HAP-1 (cell line): Measurements from ENCODE around the gene SELENOO.
"Not testable (repeated sequence)": the region's sequence is repeated elsewhere in the genome, so short reads cannot be mapped to it uniquely, and the experiment has no call there.

Experiments used
- DNase-seq, 2 experiments: peaks; one replicate each; pipeline ENCODE4 v3.0.0-alpha.2; 2016 to 2020; ENCODE audit warnings: low spot score in 2 of 2
- H3K27me3 ChIP-seq: fragments of 250-450 bp; sonication (Bioruptor Pico); 2 replicates; pipeline ENCODE4 v1.5.1; 2020; ENCODE audit warnings: low read depth, mild to moderate bottlenecking, moderate library complexity
- H3K36me3 ChIP-seq: fragments of 250-450 bp; sonication (Bioruptor Pico); replicated peaks from 2 replicates; pipeline ENCODE4 v1.5.1; 2020; ENCODE audit warnings: mild to moderate bottlenecking
- H3K4me1 ChIP-seq: fragments of 250-450 bp; sonication (Bioruptor Pico); 2 replicates; pipeline ENCODE4 v1.5.1; 2020; ENCODE audit warnings: mild to moderate bottlenecking
- H3K4me3 ChIP-seq: fragments of 250-450 bp; sonication (Bioruptor Pico); 2 replicates; pipeline ENCODE4 v1.5.1; 2020; ENCODE audit warnings: mild to moderate bottlenecking, moderate library complexity
- H3K9me3 ChIP-seq: fragments of 250-450 bp; sonication (Bioruptor Pico); 2 replicates; pipeline ENCODE4 v1.5.1; 2020; ENCODE audit warnings: mild to moderate bottlenecking, moderate library complexity
- in situ Hi-C: fragments of 300-500 bp; cut with MboI; formaldehyde crosslinking; loops from 3 replicates; pipeline ENCODE4 v1.14.3; 2020; ENCODE audit warnings: low sequenced_read_pairs, inconsistent platforms, mixed read lengths

The SELENOO gene

DNA sequence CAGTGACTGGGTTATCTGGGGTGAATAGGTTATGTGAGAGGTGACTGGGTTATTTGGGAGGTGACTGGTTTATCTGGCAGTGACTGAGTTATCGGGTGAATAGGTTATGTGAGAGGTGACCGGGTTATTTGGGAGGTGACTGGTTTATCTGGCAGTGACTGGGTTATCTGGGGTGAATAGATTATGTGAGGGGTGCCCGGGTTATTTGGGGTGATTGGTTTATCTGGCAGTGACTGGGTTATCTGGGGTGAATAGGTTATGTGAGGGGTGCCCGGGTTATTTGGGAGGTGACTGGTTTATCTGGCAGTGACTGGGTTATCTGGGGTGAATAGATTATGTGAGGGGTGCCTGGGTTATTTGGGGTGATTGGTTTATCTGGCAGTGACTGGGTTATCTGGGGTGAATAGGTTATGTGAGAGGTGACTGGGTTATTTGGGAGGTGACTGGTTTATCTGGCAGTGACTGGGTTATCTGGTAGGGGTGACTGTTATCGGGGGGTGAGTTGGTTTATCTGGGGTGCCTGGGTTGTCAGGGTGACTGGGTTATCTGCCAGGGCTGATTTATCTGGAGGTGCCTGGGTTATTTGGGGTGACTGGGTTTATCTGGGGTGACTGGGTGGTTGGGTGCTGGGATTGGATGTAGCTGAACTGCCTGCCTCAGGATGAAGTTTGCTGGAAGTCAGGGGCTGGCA is 32.2 kb upstream of the SELENOO start:
- H3K4me1 ChIP-seq, in situ Hi-C loops, H3K4me3 ChIP-seq: not testable (repeated sequence)

DNA sequence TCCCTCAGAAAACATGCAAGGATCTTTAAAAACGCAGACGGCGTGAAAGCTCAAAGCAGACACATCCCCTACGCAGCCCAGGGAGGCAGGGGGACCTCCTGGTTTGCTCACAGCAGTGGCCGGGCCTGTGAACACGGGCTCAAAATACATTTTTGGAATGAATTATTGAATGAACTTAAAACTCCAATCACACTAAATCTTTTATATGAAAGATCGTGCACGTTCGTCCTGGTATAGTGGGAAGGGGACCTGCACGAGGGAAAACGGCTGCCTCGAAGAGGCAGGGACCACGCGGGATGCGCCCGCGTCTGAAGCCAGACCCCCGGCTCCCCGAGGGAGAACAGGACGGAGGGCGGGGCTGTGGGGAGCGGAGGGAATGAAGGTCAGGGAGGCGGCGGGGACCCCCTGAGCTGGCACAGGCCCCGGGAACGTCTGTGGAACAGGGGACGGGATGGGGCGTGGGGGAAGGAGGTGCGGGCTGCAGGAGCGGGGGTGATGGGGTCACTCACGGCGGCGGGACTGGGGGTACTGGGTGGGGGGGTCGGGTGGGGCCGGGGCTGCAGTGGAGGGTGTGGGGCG is 31.5 kb upstream of the SELENOO start:
- in situ Hi-C loops, result no loop called here
- H3K27me3 ChIP-seq, result no peaks in the 10 kb centered on the region
- no peaks in the 10 kb centered on the region for H3K4me1 ChIP-seq
- no peak for DNase-seq
- no peaks in the 10 kb centered on the region; the same call in 1 of the 2 replicates for H3K9me3 ChIP-seq
- H3K4me3 ChIP-seq, result peak overlapping the region; percentile 23; the same call in 1 of the 2 replicates
- H3K36me3 ChIP-seq, result no peaks in the 10 kb centered on the region

More for the DNA sequence above, 32.2 kb upstream of the SELENOO start:
- not testable (repeated sequence) for H3K36me3 ChIP-seq, H3K27me3 ChIP-seq, DNase-seq, H3K9me3 ChIP-seq

DNA sequence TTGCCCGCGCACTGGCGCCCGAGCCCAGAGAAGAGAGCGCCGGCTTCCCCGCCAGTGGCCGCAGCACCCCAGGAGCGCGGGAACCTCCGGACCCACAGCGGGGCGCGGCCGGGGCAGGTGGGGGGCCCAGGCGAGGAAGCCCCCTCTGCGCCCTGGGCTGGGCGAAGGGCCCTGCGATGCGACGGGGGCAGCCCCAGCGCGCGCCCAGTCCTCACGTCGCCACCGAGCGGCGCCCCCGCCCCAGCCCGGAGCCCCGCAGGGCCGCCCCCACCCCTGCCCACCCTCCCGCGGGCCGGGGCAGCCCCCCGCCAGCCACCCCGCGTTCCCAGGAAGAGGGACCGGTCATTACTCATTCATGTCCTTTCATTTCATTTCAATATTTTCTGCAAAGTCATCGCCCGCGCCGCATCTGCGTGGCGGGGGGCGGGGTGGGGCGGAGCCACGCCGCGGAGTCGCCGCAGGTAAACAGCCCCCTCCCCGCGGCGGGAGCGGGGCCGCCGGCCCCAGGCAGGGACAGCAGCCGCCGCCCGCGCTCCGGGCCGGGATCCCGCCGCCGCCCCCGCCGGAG is 31.0 kb upstream of the SELENOO start:
- in situ Hi-C loops, result no loop called here
- no peaks in the 10 kb centered on the region for H3K27me3 ChIP-seq
- DNase-seq, result peak; percentile 28 to 63
- peak overlapping the region; percentile 23 for H3K4me3 ChIP-seq
- H3K9me3 ChIP-seq, result no peaks in the 10 kb centered on the region; the same call in 1 of the 2 replicates
- H3K4me1 ChIP-seq, result no peaks in the 10 kb centered on the region
- H3K36me3 ChIP-seq, result no peaks in the 10 kb centered on the region

DNA sequence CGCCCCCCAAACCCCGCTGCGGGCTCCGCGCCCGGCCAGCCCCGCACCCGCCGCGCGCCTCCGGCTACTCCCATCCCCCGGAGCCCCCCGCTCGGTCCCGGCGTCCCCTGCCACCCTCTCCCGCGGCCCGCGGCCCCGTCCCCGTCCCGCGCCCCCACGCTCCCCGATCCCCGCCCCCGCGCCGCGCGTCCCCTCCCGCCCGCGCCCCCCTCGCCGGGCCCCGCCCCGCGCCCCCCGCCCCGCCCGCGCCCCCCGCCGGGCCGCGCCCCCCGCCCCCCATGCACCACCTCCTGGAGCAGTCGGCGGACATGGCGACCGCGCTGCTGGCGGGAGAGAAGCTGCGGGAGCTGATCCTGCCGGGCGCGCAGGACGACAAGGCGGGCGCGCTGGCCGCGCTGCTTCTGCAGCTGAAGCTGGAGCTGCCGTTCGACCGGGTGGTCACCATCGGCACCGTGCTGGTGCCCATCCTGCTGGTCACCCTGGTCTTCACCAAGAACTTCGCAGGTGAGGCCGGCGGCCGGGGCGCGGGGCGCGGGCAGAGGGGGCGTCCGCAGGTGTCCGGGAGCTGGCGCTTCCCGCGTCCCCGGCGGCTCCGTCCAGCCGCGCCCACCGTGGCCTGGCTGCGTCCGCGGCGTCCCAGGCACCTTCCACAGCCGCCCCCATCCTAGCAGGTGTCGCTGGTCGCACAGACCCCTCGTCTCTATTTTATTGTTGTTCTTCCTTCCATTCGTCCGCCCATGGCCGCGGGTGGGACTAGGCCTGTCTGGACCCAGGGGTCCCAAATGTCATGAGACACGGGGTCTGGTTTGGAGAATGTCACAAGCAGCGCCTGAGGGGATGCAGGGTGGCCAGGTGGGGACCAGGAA is 30.1 kb upstream of the SELENOO start, which contains the start of gene PANX2:
PANX2 (plus strand) TSS at position 279 of the 866 bp plus-strand sequence; CDS start at position 279, 0 bp downstream.
- in situ Hi-C loops, result no loop called here
- peak within 1 kb of the TSS; percentile 31 for H3K4me3 ChIP-seq
- H3K9me3 ChIP-seq, result no peaks in the 10 kb centered on the region; the same call in 1 of the 2 replicates
- H3K27me3 ChIP-seq, result no peaks in the 10 kb centered on the region
- DNase-seq, result peak in 1 of 2 experiments; percentile 40
- H3K36me3 ChIP-seq, result no peaks in the 10 kb centered on the region
- no peaks in the 10 kb centered on the region for H3K4me1 ChIP-seq

DNA sequence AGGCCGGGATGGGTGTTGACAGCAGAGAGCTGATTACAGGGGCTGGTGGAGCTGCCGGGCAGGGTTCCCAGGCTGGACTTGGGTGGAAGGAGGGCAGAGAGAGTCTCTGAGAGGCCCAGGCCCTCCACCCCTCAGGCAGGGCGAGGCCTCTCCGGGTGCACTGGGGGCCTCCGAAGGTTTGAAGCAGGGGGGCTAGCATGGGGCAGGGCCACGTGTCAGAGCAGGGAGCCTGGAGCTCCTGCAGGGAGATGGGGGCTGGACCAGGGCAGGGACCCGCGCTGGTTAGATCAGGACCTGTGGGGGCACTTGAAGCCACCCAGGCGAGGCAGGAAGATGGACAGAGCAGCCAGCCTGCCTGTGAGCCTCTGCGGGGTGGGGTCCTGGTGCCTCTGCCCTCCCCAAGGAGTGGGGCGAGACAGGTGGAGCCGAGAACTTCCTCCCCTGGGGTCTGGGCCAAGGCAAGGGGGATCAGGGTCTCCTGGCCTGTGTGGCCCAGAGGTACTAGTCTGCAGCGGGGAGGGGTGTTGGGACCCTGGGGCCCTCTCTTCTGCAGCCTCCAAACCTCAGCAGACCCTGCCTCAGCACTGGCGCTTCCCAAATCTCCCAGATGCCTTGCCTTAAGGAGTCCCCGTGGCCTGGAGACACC is 29.4 kb upstream of the SELENOO start:
- Histone ChIP-seq H3K36me3 (no peaks in the 10 kb centered on the region), H3K4me1 (no peaks in the 10 kb centered on the region), H3K4me3 (peak overlapping the region; percentile 31), H3K27me3 (no peaks in the 10 kb centered on the region), H3K9me3 (no peaks in the 10 kb centered on the region; the same call in 1 of the 2 replicates)
- in situ Hi-C loops, result no loop called here
- DNase-seq, result no peak

DNA sequence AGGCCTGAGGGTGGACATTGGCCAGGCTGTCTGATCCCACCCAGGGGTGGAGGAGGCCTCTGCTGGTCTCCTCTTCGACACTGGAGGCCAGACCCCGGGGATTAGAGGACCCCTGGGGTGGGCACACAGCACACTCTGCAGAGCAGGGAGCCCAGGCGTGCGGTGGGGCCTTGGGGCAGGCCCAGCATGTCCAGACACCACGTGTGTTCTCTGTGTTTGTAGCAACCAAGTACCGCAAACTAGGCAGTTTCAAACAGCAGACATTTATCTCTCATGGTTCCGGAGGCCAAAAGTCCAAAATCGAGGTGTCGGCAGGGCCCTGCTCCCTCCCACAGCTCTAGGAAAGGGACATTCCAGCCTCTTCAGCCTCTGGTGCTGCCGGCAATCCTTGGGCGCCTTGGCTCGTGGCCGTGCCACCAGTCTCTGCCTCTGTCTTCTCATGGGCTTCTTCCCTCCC is 28.8 kb upstream of the SELENOO start:
- no peaks in the 10 kb centered on the region for H3K4me1 ChIP-seq
- DNase-seq, result no peak
- in situ Hi-C loops, result no loop called here
- H3K27me3 ChIP-seq, result no peaks in the 10 kb centered on the region
- no peak overlapping the region for H3K4me3 ChIP-seq
- no peaks in the 10 kb centered on the region for H3K9me3 ChIP-seq
- no peaks in the 10 kb centered on the region for H3K36me3 ChIP-seq

DNA sequence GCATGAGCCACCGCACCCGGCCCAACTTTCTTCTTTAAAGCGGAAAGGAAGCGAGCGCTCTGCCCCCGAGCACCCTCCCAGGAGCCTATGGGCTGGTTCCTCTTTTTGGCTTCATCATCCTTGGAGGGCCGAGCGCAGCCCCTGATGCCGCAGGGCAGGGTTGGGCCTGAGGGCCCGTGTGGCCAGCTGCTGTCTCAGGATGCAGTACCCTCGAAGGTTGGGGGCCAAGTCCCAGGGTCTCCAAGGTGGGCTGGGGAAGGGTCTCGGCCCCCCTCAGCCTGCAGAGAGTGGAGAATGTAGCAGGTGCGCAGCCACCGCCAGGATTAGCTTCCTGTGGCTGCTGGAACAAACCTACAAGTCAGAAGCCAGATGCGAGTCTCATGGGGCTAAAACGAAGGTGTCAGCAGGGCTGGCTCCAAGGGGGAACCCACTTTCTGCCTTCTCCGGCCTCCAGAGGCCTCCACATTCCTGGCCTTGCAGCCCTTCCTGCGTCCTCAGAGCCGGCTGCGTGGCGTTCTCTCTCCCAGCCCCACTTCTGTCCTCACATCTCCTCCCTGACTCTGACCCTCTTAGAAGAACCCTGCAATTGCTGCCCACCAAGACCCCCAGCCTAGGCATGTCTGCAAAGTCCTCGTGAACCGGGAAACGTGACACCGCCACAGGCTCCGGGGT is 27.4 kb upstream of the SELENOO start:
- no peaks in the 10 kb centered on the region for H3K27me3 ChIP-seq

DNA sequence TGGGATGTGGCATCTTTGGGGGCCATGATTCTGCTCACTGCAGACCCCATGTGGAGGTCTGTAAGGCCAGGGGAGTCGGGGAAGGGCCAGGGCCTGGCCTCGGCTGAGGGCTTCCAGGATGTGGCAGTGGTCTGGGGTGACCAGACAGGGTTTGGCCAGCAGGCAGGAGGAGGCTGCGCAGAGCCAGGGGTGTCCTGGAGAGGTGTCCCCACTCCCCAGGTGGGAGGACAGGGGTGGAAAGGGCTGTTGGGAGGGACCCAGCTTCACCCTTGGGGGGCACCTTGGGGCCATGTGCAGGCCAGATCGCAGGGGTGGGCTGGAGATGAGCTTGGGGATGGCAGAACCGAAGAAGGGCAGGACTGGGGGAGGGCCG is 26.8 kb upstream of the SELENOO start:
- Histone ChIP-seq H3K4me3 (no peak overlapping the region), H3K36me3 (no peaks in the 10 kb centered on the region), H3K27me3 (no peaks in the 10 kb centered on the region), H3K9me3 (no peaks in the 10 kb centered on the region), H3K4me1 (no peaks in the 10 kb centered on the region)
- no peak for DNase-seq
- in situ Hi-C loops, result no loop called here

More for the DNA sequence above, 27.4 kb upstream of the SELENOO start:
- no peak for DNase-seq
- H3K36me3 ChIP-seq, result no peaks in the 10 kb centered on the region
- in situ Hi-C loops, result no loop called here
- H3K4me3 ChIP-seq, result no peak overlapping the region
- no peaks in the 10 kb centered on the region for H3K9me3 ChIP-seq
- H3K4me1 ChIP-seq, result no peaks in the 10 kb centered on the region

DNA sequence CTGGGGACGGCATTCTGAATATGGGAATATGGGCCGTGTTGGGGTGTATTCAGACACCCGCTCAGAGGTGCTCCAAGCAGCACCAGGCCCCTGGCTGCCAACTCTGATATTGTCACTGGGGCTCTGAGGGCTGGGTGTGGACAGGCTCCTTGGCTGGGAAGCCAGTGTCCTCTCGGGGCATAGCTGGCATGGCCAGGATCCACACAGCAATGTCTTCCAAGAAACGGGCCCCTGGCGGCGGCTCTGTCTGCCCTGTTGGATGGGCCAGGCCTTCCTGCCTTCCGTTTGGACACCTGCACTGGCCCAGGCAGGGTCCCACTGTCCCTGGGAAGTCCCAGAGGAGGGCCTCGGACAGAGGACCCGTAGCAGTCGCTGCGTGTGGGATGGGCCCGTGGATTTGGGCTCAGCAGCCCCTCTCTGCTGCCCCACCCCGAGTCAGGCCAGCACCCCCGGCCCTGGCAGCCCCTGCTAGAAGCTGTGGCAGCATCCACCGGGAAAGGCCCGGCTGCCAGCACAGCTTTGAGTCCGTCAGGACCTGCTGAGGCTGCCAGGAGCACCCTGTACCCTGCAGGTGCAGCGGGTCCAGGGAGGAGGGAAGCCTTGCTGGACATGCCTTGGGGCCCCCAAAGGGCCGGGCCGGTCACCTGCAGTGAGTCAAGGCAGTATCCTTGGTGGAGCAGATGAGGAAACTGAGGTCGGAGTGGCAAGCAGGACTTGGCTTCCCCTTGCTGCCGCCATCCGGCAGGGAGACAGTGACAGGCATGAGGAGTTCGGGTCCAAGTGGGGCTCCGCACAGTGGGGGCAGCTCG is 26.2 kb upstream of the SELENOO start:
- Histone ChIP-seq H3K36me3 (no peaks in the 10 kb centered on the region; the same call in 1 of the 2 replicates), H3K27me3 (no peaks in the 10 kb centered on the region), H3K4me3 (no peak overlapping the region), H3K9me3 (no peaks in the 10 kb centered on the region), H3K4me1 (no peaks in the 10 kb centered on the region)
- in situ Hi-C loops, result no loop called here
- DNase-seq, result no peak

DNA sequence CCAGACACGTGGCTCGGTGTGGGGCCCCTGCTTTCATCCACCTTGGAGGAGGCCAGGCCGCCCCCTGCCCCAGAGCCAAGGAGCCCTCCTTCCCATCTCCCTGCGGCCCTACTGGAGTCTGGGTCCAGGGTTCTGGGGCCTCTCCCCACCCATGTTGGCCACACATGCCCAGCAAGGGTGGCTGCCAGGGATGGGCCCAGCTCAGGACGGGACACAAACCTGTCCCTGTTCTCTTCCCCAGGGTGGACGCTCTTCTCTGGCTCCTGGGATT is 25.7 kb upstream of the SELENOO start:
- in situ Hi-C loops, result no loop called here
- H3K9me3 ChIP-seq, result no peaks in the 10 kb centered on the region
- H3K27me3 ChIP-seq, result no peaks in the 10 kb centered on the region
- H3K4me3 ChIP-seq, result no peak overlapping the region
- H3K4me1 ChIP-seq, result no peaks in the 10 kb centered on the region
- DNase-seq, result no peak
- H3K36me3 ChIP-seq, result no peaks in the 10 kb centered on the region; the same call in 1 of the 2 replicates

DNA sequence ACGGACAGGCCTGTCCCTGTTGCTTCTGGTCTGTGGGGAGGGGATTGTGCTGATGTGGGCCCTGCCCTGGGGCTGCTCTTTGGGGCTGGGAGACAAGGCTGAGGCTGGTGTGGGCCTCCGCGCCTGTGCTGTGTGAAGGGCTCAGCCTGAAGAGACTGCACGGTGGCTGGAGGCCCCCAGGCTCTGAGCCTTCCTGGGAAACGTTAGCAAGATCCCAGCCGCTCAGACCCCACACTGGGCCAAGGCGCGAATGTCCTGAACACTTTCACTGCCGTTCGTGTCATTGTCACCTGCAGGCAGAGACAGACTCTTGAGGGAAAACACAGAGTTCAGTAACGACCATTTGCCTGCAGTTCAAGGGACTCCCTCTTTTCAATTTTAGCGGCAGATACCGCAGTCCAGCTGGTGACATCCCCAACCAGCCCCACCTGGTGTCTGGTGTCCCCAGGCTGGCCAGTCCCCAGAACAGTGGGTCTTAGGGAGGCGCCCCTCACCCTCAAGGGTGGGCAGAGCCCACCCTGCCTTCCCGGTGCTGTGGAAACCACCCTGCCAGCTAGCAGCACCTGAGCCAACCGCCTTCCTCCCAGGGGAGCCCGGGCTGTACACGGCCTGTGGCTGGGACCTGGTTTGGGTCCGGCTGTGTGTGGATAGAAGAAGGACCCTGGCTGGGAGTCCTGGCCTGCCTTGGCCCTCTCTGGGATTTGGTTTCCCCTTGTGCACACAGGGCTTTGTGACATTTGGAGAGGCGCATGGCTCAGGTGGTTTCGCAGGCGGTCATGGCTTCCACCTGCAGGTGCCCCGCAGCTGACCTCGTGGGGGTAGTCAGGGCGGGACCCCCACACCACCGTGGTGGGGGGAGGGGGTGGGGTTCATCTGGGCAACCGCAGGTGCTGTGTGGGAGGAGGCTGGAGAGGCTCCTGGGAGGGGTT is 24.6 kb upstream of the SELENOO start:
- Histone ChIP-seq H3K9me3 (no peaks in the 10 kb centered on the region), H3K4me3 (no peak overlapping the region), H3K4me1 (no peaks in the 10 kb centered on the region), H3K27me3 (no peaks in the 10 kb centered on the region), H3K36me3 (no peaks in the 10 kb centered on the region; the same call in 1 of the 2 replicates)
- in situ Hi-C loops, result no loop called here
- DNase-seq, result no peak
